ENCODE measurements around the gene PTPRN2.
A peak's percentile ranks its signal among the peaks of the same experiment; 100 is the strongest.
"Not testable (repeated sequence)": the region's sequence is repeated elsewhere in the genome, so short reads cannot be mapped to it uniquely, and the experiment has no call there.

Gene PTPRN2

DNA sequence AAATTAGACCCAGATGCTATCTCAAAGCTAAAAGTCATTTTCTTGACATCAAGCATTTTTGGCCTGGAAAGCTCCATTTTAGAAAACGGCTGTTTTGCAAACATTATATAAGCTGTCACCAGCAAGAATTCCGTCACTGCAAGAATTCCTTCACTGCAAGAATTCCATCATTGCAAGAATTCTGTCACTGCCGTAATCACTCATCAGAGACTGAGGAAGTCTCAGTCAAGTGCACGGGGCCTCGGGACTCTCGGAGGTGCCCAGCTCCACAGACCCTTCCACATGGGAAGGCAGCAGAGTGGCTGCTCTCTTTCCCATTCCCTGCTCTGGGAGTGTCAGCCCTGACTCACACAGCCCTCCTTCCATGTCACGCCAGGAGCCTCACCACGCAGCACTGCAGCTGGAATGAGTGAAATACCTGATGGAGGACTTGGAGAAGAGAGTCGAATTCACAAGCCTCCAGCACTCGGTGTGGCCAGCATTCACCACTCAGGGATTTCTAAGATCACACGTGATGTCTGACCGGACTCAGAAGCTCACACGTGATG lies 168.3 kb downstream of the PTPRN2 start:
- no peak for DNase-seq (ENCODE audit: low read depth)

DNA sequence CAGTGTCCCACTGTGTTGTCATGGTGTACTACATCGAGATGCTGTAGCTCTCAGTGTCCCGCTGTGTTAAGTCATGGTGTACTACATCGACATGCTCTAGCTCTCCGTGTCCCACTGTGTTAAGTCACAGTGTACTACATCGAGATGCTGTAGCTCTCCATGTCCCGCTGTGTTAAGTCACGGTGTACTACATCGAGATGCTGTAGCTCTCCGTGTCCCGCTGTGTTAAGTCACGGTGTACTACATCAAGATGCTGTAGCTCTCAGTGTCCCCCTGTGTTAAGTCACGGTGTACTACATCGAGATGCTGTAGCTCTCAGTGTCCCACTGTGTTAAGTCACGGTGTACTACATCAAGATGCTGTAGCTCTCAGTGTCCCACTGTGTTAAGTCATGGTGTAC lies 169.2 kb downstream of the PTPRN2 start:
- not testable (repeated sequence) for DNase-seq (ENCODE audit: low read depth)

DNA sequence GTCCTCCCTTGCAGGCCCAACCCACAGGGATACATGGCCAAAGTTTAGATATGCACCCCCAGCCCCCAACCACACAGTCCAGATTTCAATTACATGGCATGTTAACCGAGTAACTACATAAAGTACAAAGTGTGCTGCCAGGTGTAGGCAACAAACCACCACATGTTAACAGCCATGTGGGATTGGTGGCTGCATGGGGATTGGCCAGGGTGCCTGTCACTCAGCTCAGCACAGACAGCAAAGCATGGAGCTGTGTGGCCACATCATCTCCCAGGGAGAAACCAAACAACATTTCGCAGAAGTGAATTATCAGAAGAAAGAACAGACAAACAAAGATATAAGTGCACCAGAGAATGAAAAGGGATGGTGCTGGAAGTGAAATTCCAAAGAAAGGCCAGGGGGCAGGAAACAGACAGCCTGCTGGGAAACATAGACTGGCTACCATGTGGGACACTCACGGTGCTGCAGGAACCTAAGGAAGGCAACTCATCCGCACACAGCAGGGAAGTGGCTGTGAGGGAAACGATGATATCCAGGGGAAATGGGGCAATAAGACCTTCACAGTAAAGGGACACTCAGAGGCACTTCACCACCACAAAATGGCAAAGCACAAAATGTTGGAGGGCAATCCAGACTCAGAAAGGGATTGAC lies 171.2 kb downstream of the PTPRN2 start:
- DNase-seq (ENCODE audit: low read depth), result no peak

- no peak for DNase-seq (ENCODE audit: low read depth)
These were observed 172.3 kb downstream of the PTPRN2 start for GRCh38 chr7:158415316-158415715.

GRCh38 chr7:158414486-158414961 lies 173.1 kb downstream of the PTPRN2 start:
- peak; percentile 7 for DNase-seq (ENCODE audit: low read depth)

- DNase-seq (ENCODE audit: low read depth), result no peak
These were observed 173.6 kb downstream of the PTPRN2 start for GRCh38 chr7:158414002-158414401.

DNA sequence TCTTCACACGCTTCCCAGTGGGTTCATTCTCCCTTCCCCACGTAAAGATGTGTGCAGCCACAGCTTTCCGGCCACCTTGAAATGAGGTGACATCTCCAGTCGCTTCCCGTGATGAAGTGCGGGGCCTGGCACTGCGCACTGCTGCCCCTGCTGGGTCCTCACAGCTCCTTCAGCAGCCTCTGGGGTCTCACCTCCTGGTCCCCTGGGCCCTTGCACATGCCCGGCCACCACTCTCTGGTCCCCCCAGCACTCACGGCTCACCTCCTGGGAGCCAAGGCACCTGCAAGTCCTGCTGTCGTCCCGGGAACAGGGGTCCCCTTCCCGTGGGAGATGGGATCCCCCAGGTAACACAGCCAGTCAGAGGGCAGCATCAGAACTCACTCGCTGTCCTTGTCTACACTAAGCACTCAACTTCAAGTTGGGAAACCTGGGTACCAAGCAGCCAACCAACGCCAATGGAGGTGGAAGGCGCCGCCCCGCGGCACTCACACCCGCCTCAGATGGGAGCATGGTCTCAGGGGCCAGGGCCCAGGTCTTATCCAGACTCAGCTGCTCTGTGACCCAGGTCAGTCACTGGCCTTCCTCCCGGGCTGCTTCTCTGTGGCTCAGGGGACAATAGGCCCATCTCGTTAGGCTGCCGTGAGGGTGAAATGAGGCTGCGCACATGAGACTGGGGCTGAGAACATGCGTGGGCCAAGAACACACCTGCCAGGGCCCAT lies 176.2 kb downstream of the PTPRN2 start:
- DNase-seq (ENCODE audit: low read depth), result no peak

DNA sequence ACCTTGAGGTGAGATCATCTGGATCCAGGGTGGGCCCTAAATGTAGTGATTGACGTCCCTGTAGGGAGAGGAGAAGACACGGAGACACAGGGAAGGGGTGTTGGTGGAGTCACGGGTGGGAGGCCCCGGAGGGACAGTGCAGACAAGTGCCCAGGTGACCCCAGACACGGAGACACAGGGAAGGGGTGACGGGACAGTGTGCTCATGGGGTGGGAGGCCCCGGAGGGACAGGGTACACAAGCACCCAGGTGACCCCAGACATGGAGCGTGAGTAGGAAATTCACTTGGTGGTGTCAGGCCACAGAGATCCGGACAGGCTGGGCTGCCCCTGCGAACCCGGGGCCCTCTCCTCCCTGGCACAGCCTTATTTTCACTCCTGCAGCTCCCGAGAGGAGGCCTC lies 176.9 kb downstream of the PTPRN2 start:
- DNase-seq (ENCODE audit: low read depth), result no peak

DNA sequence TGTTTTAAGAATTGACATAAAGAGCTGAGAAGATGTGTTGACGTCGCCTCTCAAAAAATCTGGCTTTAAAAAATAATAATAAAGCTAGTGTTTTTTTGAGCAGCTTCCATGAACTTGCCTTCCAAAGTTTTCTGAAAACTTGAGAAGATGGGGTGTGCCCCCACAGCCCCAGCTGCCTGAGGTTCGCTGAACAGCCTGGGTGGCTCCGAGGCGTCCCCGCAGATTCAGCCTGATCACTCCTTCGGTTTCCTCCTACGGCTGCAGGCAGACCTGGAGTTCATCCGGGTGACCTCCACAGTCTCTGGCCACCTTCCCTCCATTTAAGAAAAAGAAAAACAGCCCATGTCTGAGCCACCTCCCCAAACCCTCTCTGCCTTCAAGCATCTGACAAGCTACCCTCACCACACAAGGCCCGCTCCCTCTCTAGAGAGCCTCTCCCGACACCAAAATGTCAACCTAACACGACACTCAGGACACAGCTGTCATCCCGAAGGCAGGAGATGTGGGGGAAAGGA lies 177.8 kb downstream of the PTPRN2 start:
- no peak for DNase-seq (ENCODE audit: low read depth)

- no peak for DNase-seq (ENCODE audit: low read depth)
These were observed 178.5 kb downstream of the PTPRN2 start for GRCh38 chr7:158409120-158409519.

DNA sequence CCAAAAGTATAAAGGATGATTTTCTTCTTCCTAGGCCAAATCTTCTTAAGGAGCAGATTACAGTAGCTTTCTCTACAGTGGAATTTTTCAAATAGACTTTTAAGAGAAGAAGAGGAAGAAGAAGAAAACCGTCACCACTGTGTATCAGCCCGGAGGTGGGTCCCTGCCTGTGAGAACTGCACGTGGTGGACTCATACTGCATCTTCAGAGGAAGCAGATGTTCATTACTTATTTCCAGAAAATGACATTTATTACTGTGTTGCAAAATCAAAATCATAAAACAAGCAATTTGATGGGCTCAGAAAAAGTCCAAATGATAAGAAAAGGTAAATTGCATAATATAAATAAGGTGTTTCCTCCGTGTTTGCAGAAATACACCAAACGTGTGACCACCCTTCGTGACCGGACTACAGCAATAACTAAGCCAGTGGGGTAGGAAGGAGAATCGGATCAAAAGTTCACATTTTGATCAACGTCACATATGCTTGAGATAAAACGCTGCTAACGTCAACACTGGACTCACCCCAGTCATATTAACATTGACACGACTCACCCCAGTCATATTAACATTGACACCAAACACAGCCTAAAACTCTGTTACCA lies 179.2 kb downstream of the PTPRN2 start:
- DNase-seq (ENCODE audit: low read depth), result no peak

GRCh38 chr7:158407581-158408317 lies 179.9 kb downstream of the PTPRN2 start:
- DNase-seq (ENCODE audit: low read depth), result peak; percentile 36

DNA sequence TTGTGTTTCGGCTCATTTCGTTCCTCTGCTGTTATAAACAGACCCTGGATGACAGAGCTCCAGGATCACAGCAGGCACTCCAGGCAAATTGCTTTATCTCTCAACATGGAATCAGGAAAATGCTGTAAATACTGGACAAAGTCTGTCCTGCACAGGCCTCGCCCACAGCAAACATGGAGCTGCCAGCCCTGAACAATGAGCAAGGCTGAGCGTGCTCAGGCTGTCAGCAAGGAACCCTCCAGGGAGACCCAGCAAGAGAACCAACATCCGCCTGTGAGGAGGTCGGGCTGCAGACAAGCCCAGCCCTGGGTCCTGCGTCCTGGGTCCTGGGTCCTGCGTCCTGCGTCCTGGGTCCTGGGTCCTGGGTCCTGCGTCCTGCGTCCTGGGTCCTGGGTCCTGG lies 180.8 kb downstream of the PTPRN2 start:
- no peak for DNase-seq (ENCODE audit: low read depth)

- DNase-seq (ENCODE audit: low read depth), result no peak
These were observed 181.3 kb downstream of the PTPRN2 start for GRCh38 chr7:158406364-158406763.

GRCh38 chr7:158405771-158406170 lies 181.9 kb downstream of the PTPRN2 start:
- DNase-seq (ENCODE audit: low read depth), result not testable (repeated sequence)

GRCh38 chr7:158405324-158405723 lies 182.3 kb downstream of the PTPRN2 start:
- no peak for DNase-seq (ENCODE audit: low read depth)

GRCh38 chr7:158404031-158404761 lies 183.4 kb downstream of the PTPRN2 start:
- no peak for DNase-seq (ENCODE audit: low read depth)

DNA sequence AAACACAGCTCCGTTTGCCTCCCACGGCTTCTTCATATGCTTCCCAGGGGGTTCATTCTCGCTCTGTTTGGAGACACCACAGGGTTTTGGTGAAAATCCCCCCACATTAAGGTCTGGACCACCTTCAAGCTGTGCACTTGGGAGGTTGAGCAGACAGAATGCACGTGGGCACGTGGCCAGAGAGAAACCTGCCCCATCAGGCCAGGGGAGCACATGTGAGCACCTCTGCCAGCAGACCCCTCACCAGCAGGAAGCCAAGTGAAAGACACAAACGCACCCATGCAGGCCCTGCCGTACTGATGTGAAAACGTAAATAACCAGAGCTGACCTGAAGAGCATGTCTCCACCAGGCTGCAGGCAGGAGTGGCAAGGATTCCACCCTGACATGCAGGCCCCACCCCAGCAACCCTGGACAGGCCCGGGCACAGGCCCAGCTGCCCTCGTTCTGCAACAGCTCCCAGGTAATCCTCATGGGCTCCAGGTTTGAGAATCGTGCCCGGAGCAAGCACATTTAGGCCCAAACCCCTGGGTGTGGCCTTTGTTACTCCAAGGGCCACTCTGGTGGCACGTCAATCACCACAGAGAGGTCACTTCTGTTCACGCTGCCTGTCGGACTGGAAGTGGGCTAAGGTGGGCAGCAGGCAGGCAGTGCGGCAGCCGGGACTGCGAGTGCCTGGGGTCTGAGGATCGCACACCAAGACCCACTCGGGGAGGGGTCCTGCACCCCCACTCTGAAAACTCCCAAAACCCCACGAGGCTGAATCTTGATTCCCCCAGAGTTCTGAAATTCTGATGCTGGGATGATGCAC lies 184.4 kb downstream of the PTPRN2 start:
- no peak for DNase-seq (ENCODE audit: low read depth)

- no peak for DNase-seq (ENCODE audit: low read depth)
These were observed 185.2 kb downstream of the PTPRN2 start for GRCh38 chr7:158402471-158402870.

GRCh38 chr7:158401826-158402225 lies 185.8 kb downstream of the PTPRN2 start:
- no peak for DNase-seq (ENCODE audit: low read depth)
